ENCODE measurements around the gene PDPN.

The PDPN gene

DNA sequence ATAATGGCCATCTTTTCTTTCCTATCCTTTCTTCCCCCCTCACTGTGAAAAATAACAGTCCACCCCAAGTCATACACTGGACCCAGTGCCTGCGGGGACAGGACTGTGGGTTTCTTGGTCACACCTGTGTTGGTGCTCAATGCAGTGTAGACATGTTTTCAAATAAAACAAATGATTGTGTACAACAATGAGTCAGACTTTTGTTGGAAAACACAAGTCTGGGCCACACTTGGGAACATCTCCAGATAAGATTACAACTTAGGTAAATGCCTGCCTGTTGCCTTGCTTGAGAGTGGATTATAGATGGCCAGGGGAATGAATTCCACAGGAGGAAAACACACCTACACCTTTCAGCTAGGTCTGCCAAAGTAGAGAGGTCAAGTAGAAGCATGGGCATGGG lies 34.1 kb downstream of the PDPN start:
- H3K27me3 Mint-ChIP-seq = peaks cover 30 to 54% of the 10 kb centered on the region in 2 donors

DNA sequence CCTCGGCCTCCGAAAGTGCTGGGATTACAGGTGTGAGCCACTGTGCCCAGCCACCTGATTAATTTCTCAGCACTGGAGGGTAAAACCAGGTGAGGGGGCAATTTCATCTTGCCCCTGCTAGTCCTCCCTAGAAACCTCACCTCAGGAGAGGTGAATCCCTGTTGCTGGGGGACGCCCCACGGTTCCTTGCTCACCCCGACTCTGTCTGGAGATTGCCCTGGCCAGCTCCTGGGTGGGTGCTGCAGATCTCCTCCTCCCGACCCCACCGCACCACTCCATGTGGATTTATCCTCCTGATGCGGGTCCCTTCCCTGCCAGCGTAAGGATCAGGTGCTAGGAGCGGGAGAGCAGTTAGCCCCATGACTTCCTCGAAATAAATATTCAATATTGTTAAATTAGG lies 34.9 kb downstream of the PDPN start:
- H3K9me3 Mint-ChIP-seq = no peaks in the 10 kb centered on the region
- no peak for DNase-seq
- no peaks in the 10 kb centered on the region for H3K4me1 Mint-ChIP-seq
- no peak for ATAC-seq (replicated peaks)
- no peaks in the 10 kb centered on the region for H3K36me3 Mint-ChIP-seq
- H3K4me3 Mint-ChIP-seq = no peak overlapping the region
- no peak overlapping the region for H3K27ac Mint-ChIP-seq
- H3K27me3 Mint-ChIP-seq = peaks cover 30 to 55% of the 10 kb centered on the region in 2 donors

More for the DNA sequence above, 34.1 kb downstream of the PDPN start:
- Mint-ChIP-seq H3K36me3 (no peaks in the 10 kb centered on the region), H3K9me3 (no peaks in the 10 kb centered on the region), H3K27ac (no peak overlapping the region), H3K4me3 (no peak overlapping the region), H3K4me1 (no peaks in the 10 kb centered on the region)
- DNase-seq = no peak
- no peak for ATAC-seq (replicated peaks)

DNA sequence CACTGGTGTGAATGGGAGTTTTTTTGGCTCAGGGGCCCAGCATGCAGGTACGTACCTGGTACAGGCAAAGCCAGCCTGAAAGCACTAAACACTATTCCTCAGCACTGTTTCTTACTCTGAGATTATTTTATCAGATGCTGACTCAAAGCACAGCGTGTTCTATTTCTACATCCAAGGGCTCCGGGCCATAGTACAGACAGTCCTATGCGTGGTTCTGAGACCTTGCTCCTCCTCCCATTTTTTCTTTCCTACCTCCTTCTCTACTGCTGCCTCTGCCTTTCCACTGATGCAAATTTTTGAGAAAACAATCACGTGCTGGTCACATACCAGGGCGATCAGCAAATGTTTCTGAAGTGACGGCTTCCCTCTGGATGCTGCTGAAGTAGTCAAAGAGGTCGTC lies 36.3 kb downstream of the PDPN start:
- ATAC-seq (replicated peaks) (no peak), DNase-seq (no peak)
- H3K36me3 Mint-ChIP-seq = no peaks in the 10 kb centered on the region
- no peaks in the 10 kb centered on the region for H3K9me3 Mint-ChIP-seq
- H3K27me3 Mint-ChIP-seq = peaks cover 34 to 54% of the 10 kb centered on the region in 2 donors
- H3K4me1 Mint-ChIP-seq = no peaks in the 10 kb centered on the region
- H3K4me3 Mint-ChIP-seq = no peak overlapping the region
- no peak overlapping the region for H3K27ac Mint-ChIP-seq

DNA sequence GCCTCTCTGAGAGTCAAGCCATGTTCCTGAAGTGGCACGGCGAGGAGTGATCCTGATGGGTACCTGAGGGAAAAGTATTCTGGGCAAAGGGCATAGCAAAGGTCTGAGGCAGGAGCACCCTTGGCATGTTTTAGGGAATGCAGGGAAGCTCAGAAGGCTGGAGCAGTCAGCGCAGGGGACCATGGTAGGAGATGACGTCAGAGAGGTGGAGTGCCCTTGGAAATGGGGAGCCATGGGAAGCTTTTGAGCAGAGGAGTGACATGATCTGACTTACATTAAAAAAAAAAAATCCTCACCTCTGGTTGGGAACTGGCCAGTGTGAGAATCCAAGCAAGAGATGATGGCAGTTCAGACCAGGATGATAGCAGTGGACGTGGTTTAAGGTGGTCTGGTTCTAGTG lies 37.2 kb downstream of the PDPN start:
- Mint-ChIP-seq H3K9me3 (no peaks in the 10 kb centered on the region), H3K27ac (no peak overlapping the region), H3K27me3 (peaks cover 26 to 45% of the 10 kb centered on the region in 2 donors), H3K4me1 (no peaks in the 10 kb centered on the region), H3K4me3 (no peak overlapping the region), H3K36me3 (no peaks in the 10 kb centered on the region)
- DNase-seq (no peak), ATAC-seq (replicated peaks) (no peak)

DNA sequence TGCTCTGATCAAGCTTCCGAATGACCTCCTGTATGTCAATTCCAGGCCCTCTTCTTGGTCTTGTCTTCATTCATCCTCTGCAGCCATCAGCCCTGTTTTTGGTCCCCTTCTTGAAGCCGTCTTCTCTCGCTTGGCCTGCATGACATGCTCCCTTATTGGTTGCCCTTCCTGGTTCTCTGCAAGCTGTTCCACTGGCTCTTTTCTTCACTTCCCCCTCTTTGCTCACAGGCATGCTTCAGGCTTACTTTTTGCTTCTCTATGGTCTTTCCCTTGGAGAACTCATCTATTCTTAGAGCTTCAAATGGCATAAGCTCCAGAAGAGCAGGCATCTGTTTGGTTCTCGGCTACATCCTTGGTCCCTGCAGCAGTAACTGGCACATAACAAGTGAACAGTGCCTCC lies 38.8 kb downstream of the PDPN start:
- no peak for DNase-seq
- H3K36me3 Mint-ChIP-seq = no peaks in the 10 kb centered on the region
- no peaks in the 10 kb centered on the region for H3K9me3 Mint-ChIP-seq
- ATAC-seq (replicated peaks) = no peak
- no peak overlapping the region for H3K4me3 Mint-ChIP-seq
- no peak overlapping the region for H3K27ac Mint-ChIP-seq
- H3K4me1 Mint-ChIP-seq = no peaks in the 10 kb centered on the region
- H3K27me3 Mint-ChIP-seq = peaks cover 20 to 37% of the 10 kb centered on the region in 2 donors

DNA sequence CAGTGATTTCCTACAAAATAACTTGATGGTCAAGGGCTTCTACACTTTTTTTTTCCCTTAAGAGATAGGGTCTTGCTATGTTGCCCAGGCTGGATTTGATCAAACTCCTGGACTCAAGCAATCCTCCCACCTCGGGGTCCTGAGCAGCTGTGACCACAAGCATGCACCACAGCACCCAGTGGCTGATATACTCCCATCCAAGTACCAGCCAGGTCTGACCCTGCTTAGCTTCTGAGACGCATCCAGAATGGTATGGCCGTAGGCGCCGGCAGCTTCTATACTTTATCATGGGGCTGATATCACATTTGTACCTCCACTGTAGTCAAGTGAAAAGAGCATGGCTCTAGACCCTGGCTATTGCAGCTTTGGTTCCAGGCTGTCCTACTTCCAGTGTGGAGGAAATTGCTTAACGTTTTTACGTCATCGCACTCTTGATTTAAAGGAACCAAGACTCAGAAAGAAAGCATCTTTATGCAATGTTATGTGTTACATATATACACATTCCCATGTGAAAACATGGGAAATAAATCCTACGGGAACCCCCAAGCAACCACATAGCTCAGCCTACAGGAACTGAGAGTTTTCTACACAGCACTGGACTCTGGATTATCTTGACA lies 39.5 kb downstream of the PDPN start:
- ATAC-seq (replicated peaks) (no peak), DNase-seq (no peak)
- H3K4me1 Mint-ChIP-seq = no peaks in the 10 kb centered on the region
- no peaks in the 10 kb centered on the region for H3K9me3 Mint-ChIP-seq
- no peak overlapping the region for H3K27ac Mint-ChIP-seq
- no peak overlapping the region for H3K4me3 Mint-ChIP-seq
- peaks cover 0 to 2% of the 10 kb centered on the region in 2 donors for H3K36me3 Mint-ChIP-seq
- H3K27me3 Mint-ChIP-seq = peaks cover 16 to 32% of the 10 kb centered on the region in 2 donors

DNA sequence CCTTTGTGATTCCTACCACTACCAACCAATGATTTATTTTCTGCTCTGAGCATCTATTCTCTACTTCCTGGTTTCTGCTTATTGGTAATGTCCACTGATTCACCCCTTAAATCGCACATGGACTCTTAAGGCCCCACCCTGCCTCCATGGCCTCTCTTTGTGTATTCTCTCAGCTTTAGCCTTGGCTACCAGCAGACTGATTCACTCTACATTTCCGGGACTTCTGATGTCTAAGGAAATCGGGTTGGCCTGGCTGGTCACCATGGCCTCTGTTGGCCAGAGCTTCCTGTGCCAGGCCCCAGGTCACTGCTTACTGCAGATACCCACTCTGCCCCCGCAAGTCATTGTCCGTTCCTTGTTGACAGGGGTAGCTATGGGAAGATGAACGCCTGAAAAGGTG lies 40.9 kb downstream of the PDPN start:
- H3K4me1 Mint-ChIP-seq = no peaks in the 10 kb centered on the region
- DNase-seq (no peak), ATAC-seq (replicated peaks) (no peak)
- no peak overlapping the region for H3K27ac Mint-ChIP-seq
- peaks cover 0 to 3% of the 10 kb centered on the region in 2 donors for H3K9me3 Mint-ChIP-seq
- peaks cover 0 to 3% of the 10 kb centered on the region in 2 donors for H3K36me3 Mint-ChIP-seq
- H3K4me3 Mint-ChIP-seq = no peak overlapping the region
- peaks cover 24 to 38% of the 10 kb centered on the region in 2 donors for H3K27me3 Mint-ChIP-seq

DNA sequence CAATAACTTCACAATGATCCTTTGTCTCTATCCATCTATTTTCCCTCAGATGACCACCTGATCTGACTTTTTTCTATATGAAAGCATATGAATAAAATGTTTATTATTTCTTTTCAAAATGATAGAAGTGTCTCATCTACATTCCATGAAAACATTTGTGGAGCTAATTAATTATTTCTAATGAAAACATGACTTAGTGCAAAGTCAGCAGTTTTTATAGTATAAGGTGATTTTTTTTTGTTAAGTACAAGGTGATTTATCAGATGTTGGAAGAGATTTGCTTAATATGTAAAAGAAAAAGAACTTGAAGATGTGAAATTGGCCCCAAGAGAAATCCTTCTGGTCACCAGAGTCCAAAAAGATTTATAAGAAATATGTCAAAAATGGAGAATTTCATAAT lies 43.5 kb downstream of the PDPN start:
- no peak for DNase-seq
- ATAC-seq (replicated peaks) = no peak
- H3K9me3 Mint-ChIP-seq = peaks cover 0 to 7% of the 10 kb centered on the region in 2 donors
- peaks cover 15 to 26% of the 10 kb centered on the region in 2 donors for H3K27me3 Mint-ChIP-seq
- H3K27ac Mint-ChIP-seq = no peak overlapping the region
- H3K36me3 Mint-ChIP-seq = peaks cover 0 to 9% of the 10 kb centered on the region in 2 donors
- no peaks in the 10 kb centered on the region for H3K4me1 Mint-ChIP-seq
- no peak overlapping the region for H3K4me3 Mint-ChIP-seq

DNA sequence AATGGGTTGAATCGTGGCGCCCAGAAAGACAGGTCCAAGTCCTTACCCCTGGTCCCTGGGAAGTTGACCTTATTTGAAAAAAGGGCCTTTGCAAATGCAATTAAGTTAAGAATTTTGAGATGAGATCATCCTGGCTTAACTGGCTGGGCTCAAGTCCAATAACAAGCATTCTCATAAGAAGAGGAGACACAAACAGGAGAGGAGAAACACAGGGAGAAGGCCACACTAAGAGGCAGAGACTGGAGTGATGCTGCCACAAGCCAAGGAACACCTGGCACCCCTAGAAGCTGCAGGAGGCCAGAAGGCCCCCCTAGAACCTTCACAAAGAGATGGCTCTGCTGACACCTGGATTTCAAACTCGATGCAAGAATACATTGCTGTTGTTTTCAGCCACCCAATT lies 44.6 kb downstream of the PDPN start:
- Mint-ChIP-seq H3K4me1 (no peaks in the 10 kb centered on the region), H3K36me3 (peaks cover 0 to 11% of the 10 kb centered on the region in 2 donors), H3K27me3 (peaks cover 15 to 19% of the 10 kb centered on the region in 2 donors), H3K4me3 (no peak overlapping the region), H3K27ac (no peak overlapping the region), H3K9me3 (peaks cover 0 to 7% of the 10 kb centered on the region in 2 donors)
- no peak for ATAC-seq (replicated peaks)
- DNase-seq = no peak

DNA sequence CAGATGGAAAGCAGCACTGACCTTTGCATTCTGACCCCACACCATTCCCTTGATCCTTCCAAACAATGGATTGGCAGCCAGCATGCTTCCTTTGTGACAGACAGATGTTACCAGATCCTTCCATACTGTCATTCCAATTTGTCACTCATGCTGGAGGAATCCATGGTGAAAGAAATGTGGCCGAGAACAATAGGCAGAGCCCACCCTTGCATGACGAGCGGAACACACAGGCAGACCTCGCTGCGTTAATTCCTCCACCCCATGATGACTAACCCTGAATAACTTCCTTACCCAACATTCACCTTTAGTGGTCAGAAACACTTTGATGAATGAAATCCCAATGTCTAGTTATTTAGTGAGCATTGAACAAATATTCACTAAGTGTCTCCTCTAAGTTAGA lies 45.1 kb downstream of the PDPN start:
- DNase-seq (no peak), ATAC-seq (replicated peaks) (no peak)
- H3K27me3 Mint-ChIP-seq = peaks cover 19% of the 10 kb centered on the region in 2 donors
- H3K36me3 Mint-ChIP-seq = peaks cover 0 to 11% of the 10 kb centered on the region in 2 donors
- H3K4me3 Mint-ChIP-seq = no peak overlapping the region
- H3K9me3 Mint-ChIP-seq = peaks cover 0 to 7% of the 10 kb centered on the region in 2 donors
- no peak overlapping the region for H3K27ac Mint-ChIP-seq
- H3K4me1 Mint-ChIP-seq = no peaks in the 10 kb centered on the region

DNA sequence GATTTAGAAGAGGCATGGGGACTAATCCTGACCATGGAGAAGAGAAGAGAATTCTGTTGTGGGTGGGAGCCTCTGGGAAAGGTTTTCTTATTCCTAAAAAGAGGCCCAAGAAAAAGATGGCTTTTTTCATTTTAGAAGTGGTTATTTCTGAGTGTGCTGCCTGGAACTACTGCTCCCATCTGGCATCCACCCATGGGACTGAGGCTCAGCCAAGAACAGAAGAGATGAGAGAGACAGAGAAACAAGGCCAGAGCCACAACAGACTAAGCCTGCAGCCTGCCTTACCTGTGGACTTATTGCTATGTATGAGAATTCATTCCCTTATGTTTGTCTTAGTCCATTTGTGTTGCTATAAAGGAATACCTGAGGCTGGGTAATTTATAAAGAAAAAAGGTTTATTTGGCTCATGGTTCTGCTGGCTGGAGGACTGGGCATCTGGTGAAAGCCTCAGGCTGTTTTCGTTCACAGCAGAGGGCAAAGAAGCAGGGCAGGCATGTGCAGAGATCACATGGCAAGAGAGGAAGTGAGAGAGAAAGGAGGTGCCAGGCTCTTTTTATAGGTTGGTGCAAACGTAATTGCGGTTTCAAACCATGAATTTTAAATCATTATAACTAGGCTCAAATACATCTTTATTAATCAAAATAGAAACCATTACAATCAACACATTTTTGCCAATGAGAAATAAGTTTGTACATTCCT lies 58.8 kb downstream of the PDPN start:
- ATAC-seq (replicated peaks) = peak; percentile 97 to 99
- H3K9me3 Mint-ChIP-seq = peaks cover 15 to 18% of the 10 kb centered on the region in 2 donors
- H3K4me1 Mint-ChIP-seq = peaks cover 15 to 19% of the 10 kb centered on the region in 2 donors
- no peaks in the 10 kb centered on the region for H3K27me3 Mint-ChIP-seq
- H3K4me3 Mint-ChIP-seq = peak overlapping the region; percentile 56 to 57
- H3K36me3 Mint-ChIP-seq = peaks cover 16 to 18% of the 10 kb centered on the region in 2 donors
- H3K27ac Mint-ChIP-seq = peak overlapping the region; percentile 87
- DNase-seq = peak; percentile 34

DNA sequence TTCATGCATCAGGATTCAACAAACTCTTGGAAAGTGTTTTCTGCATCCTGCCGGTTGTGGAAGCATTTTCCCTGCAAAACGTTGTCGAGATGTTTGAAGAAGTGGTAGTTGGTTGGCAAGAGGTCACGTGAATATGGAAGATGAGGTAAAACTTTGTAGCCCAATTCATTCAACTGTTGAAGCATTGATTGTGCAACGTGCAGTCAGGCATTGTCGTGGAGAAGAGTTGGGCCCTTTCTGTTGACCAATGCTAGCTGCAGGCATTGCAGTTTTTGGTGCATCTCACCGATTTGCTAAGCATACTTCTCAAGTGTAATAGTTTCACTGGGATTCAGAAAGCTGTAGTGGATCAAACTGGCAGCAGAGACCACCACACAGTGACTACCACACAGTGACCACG lies 59.4 kb downstream of the PDPN start:
- Mint-ChIP-seq H3K27me3 (no peaks in the 10 kb centered on the region), H3K27ac (no peak overlapping the region), H3K36me3 (peaks cover 15 to 16% of the 10 kb centered on the region in 2 donors), H3K4me3 (peak overlapping the region in 1 of 2 donors; percentile 13), H3K4me1 (peaks cover 15 to 19% of the 10 kb centered on the region in 2 donors), H3K9me3 (peaks cover 14 to 15% of the 10 kb centered on the region in 2 donors)
- ATAC-seq (replicated peaks) (peak; percentile 41 to 42), DNase-seq (no peak)

DNA sequence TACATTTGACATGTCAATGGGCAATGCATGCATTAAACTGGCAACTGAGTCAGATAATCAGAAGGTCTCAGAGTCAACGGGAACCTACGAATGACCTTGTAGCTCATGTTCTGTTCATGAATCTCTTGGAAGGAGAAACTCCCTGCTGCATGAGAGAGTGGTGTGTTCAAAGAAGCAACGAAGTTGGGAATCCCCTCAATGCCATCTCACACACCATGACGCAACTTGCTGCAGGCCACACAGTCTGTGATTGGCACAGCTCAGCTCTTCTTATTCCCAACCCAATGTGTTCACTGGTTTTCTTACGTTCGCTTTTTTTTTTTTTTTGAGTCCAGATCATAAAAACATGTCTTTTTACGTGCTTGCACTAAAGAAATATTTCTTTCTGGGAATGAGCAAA lies 62.9 kb downstream of the PDPN start:
- Mint-ChIP-seq H3K27me3 (peaks cover 4 to 8% of the 10 kb centered on the region in 2 donors), H3K4me3 (no peak overlapping the region), H3K36me3 (peaks cover 2 to 12% of the 10 kb centered on the region in 2 donors), H3K27ac (no peak overlapping the region), H3K4me1 (peaks cover 12 to 13% of the 10 kb centered on the region in 2 donors), H3K9me3 (peaks cover 5 to 14% of the 10 kb centered on the region in 2 donors)
- ATAC-seq (replicated peaks) (no peak), DNase-seq (no peak)

DNA sequence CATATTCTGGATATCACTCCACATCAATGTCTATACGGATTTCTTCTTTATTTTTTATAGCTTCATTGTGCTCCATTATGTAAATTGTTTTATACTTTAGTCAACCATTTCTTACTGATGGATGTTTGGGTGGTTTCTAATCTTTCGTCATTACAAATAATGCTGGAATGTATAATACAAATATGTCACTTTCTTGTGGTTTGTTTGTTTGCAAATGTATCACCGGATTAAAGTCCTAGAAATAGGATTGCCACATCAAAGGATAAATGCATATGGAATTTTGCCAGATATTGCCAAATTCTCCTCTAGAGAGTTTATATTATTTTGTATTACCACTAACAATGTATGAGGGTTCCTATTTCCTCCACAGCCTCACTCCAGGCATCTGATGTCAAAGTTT lies 67.6 kb downstream of the PDPN start:
- Mint-ChIP-seq H3K4me3 (no peak overlapping the region), H3K9me3 (peaks cover 3 to 9% of the 10 kb centered on the region in 2 donors), H3K27ac (no peak overlapping the region), H3K36me3 (peaks cover 0 to 6% of the 10 kb centered on the region in 2 donors), H3K27me3 (peaks cover 16 to 31% of the 10 kb centered on the region in 2 donors), H3K4me1 (no peaks in the 10 kb centered on the region)
- DNase-seq = no peak
- no peak for ATAC-seq (replicated peaks)

DNA sequence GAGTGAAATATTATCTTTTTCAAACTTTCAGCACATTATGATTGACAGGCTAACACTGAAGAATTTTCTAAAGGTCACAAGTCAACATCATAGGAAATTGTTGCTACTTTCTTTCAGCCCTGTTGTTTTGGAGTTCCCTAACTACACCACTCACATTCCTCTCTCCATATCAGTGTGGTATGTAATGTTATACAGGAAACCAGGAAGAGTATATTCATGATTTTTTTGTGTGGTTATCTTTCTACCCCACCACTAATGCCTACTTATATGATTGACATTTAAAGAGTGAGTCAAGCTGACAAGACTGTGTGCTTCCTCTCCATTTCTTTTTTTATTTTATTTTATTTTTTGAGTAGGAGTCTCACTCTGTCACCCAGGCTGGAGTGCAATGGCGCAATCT lies 68.6 kb downstream of the PDPN start:
- peaks cover 16 to 31% of the 10 kb centered on the region in 2 donors for H3K27me3 Mint-ChIP-seq
- H3K36me3 Mint-ChIP-seq = peaks cover 0 to 6% of the 10 kb centered on the region in 2 donors
- H3K4me3 Mint-ChIP-seq = no peak overlapping the region
- H3K9me3 Mint-ChIP-seq = peaks cover 3 to 9% of the 10 kb centered on the region in 2 donors
- ATAC-seq (replicated peaks) (no peak), DNase-seq (no peak)
- no peaks in the 10 kb centered on the region for H3K4me1 Mint-ChIP-seq
- no peak overlapping the region for H3K27ac Mint-ChIP-seq

Measured in stimulated activated naive B cell treated with anti-CD40 and anti-IgM and Interleukin-4, amounts not matched to agents 10 μg/mL and 1 μg/mL and 100 μg/mL, for 72 hours (primary cell).